IPS-18c (cell line): ENCODE results near the gene LILRB3.
"Not testable (repeated sequence)": the region's sequence is repeated elsewhere in the genome, so short reads cannot be mapped to it uniquely, and the experiment has no call there.

ENCODE experiments used
- H3K4me3 ChIP-seq: 2 replicates; pipeline ENCODE4 v1.7.0; 2013; ENCODE audit warnings: low read depth, mild to moderate bottlenecking, low read length, moderate library complexity; ENCODE audit not compliant: insufficient read depth
- H3K9me3 ChIP-seq: one replicate; pipeline ENCODE4 v1.6.1; 2013; ENCODE audit warnings: mild to moderate bottlenecking, low read length, moderate library complexity; ENCODE audit not compliant: control insufficient read depth, insufficient read depth

Gene LILRB3

DNA sequence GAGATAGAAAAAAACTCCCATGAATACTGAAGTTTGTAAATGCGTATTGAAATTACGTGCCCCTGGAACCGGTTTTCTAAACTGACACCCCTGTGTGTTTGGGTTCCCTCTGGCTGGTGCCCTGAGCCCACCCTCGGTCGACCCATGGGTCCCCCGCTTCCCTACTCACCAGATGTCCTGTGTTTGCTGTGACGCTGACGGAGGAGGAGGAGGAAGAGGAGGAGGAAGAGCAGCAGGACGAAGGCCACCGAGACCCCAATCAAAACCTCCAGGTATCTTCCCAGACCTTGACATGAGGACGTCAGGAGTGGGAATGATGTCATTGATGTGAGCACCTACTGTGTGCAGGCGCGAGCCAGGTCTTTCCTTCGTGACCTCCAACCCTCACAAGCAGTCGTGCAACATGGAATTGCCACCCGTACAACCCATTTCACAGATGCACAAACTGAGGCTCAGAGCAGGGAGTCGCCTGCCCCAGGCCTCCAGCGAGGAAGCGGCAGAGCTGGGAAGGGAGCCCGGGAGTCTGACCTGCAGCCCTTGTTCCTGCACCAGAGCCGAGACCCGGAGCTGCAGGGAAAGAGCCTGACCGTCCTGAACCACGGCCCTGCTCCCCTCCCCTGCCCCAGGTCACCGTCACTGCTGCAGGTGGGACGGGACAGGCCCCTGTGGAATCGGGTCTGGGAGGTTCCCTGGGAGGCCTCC is 3.7 kb downstream of the LILRB3 start:
- Histone ChIP-seq H3K9me3 (no peaks in the 10 kb centered on the region), H3K4me3 (no peak overlapping the region)

DNA sequence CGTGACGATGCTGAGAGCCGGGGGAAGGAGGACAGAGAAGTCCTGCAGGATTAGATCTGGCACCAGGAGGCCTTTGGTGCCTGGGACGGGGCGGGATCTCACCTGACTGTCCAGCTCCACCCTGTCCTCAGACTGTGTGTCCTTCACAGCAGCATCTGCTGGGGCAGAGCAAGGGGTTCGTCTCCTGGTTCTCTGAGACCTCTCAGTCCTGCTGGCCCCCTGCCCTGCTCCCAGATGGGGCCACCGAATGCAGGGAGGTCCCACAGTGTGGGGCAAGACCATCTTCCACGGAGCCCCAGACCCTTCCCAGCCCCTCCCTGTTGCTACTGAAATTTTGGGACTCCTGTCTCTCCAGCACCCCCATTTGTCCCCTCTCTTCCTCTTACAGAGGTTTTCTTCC is 4.5 kb downstream of the LILRB3 start:
- Histone ChIP-seq H3K4me3 (no peak overlapping the region), H3K9me3 (no peaks in the 10 kb centered on the region)

DNA sequence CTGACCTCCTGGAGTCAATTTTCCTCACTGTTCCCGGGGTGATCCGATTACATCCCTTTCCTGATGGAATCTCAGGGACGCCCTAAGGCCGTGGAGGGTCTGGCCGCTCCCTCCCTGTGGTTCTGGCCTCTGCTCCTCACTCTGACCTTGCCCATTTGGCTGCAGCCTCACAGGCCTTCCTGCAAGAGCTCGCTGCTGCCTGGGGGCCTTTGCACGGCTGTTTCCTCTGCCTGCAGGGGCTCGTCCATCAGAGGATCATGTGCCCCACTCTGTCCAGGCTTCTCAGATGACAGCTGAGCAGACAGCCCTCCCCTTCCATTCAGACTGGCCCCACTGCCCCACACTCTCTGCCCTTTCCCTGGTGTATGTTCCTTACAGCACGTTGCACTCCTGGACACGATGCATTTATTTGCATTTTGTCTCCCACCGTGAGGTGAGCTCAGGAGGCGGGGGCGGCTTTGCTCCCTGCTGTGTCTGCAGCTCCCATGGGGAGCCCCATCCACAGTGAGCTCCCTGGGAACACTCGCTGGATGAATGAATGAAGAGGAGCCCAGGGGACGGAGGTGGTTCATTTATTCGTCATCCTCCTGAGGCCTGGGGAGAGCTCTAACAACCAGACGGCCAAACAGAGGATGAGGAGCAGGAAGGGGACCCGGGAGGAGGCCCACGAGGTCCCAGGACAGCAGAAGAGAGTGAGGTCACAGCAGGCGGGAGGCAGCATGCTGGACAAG is 5.1 kb downstream of the LILRB3 start:
- not testable (repeated sequence) for H3K4me3 ChIP-seq, H3K9me3 ChIP-seq

DNA sequence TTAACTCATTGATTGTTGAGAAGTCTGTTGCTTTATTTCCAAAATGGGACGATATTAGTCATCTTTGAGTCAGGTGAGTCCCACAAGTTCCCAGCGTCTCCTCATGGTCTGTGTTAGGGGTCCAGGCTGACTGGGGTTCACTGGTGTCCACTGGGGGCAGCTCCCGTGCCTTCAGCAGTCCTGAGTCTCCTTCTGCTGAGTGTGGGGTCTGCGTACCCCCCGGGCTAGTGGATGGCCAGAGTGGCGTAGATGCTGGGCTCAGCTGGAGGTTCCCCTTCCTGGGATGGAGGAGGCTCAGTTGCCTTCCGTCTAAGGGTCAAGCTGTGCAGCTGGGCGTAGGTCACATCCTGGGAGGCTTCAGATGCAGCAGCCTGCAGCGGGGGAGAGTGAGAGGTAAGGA is 5.9 kb downstream of the LILRB3 start:
- H3K4me3 ChIP-seq: no peak overlapping the region
- no peaks in the 10 kb centered on the region for H3K9me3 ChIP-seq

DNA sequence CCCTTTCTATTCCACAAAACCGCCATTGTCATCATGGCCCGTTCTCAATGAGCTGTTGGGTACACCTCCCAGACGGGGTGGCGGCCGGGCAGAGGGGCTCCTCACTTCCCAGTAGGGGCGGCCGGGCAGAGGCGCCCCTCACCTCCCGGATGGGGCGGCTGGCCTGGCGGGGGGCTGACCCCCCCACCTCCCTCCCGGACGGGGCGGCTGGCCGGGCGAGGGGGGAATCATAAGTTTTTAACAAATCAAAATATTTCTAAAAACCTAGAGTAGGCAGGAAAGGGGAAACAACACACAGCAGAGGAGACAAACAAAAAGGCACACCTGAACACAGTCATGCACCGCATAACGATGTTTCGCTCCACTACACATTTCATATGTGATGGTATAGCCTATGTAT is 8.1 kb downstream of the LILRB3 start:
- not testable (repeated sequence) for H3K4me3 ChIP-seq, H3K9me3 ChIP-seq

DNA sequence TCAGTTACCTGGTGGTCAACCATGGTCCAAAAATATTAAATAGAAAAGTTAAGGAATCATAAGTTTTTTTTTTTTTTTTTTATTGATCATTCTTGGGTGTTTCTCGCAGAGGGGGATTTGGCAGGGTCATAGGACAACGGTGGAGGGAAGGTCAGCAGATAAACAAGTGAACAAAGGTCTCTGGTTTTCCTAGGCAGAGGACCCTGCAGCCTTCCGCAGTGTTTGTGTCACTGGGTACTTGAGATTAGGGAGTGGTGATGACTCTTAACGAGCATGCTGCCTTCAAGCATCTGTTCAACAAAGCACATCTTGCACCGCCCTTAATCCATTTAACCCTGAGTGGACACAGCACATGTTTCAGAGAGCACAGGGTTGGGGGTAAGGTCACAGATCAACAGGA is 8.6 kb downstream of the LILRB3 start:
- H3K9me3 ChIP-seq, H3K4me3 ChIP-seq: not testable (repeated sequence)

DNA sequence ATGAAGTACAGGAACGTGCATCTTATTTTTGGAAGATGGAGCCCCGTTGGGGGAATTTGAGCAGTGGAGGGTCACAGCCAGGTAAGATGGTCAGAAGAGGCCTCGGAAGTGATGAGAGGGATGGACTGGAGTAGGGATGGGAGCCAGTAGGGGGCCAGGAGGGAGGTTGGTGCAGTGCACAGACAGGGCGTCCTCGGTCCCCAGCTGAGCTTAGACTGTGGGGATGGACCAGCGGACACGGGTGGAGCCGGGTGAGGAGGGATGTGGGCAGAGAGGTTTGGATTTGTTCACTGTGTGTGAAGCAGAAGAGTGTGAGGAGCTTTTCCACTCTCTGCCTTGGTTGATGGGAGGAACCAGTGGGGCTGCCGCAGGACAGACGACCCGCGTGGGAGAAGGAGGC is 11.6 kb downstream of the LILRB3 start:
- H3K9me3 ChIP-seq: no peaks in the 10 kb centered on the region
- H3K4me3 ChIP-seq: no peak overlapping the region

DNA sequence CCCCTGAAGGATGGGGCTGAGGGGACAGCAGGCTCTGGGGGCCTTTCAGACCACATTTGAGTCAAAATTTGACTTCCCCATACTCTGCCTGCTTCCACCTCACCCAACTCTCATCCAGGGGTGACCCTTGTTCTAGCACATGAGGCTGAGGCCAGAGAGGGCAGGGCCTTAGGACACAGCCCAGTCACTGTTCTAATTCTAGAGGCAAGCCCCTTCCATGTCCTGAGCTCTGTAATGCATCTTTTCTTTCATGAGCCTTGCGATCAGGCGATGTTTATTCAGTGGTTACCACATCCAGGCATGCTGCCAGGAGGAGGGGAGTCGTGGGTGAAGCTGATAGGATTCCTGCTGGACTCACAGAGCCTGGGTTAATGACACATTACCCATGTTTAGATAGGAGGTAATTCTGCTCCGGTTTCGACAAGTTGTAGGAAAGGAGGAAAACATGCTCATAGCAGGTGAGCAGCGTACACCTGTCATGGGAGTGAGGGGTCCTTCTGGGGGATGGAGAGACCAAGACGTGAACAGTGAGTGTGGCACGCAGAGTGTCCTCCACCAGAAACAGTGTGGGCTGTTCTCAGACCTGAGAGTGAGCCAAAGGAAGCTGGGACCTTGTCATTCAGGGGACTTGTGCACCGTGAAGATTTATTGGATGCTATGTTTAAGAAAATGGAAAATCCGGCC is 12.9 kb downstream of the LILRB3 start:
- H3K4me3 ChIP-seq: no peak overlapping the region

DNA sequence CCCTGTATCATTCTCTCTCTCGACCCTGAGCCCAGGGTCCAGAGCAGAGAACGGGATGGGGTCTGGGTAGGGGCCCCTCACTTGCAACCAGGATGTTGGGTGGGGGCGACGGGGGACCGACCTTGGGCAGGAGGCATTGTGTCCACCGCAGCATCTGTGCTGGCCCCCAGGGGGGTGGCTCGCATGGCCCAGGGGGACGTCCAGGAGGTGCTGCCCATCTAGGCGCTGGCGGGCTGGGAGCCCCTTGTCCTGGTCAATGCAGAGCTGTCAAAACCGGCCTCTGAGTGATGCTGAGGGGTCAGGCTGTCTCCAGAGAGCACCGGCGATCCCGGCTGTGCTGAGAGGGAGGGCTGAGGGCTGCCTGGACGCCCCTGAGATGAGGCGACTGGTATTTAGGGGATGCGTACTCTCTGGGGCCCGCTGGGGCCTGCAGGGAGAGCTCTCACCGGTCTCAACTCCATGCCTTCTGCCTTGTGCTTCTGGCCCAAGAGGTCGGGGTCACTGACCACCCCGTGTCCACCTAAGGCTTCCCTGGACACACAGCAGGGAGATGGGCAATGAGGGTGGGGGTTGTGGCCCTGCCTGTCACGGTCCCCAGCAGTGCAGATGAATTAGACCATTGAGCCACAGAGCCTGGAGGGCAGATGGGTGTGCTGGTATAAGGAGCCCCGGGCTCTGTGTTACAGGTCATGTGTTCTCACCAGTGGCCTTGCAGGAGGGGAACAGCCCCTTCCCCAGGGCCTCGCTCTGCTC is 13.6 kb downstream of the LILRB3 start:
- Histone ChIP-seq H3K4me3 (no peak overlapping the region), H3K9me3 (no peaks in the 10 kb centered on the region)

More for the DNA sequence above, 12.9 kb downstream of the LILRB3 start:
- H3K9me3 ChIP-seq: no peaks in the 10 kb centered on the region

DNA sequence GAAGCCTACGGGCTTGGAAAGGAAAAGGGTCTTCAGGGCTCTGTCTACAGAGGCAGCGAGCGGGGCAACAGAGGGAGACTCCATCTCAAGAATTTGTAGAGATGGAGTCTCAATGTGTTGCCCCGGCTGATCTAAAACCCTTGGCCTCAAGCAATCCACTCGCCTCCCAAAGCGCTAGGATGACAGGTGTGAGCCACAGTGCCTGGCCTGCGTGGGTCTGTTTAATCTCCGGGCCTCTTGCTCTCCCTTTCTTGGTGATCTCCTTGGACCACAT is 14.1 kb downstream of the LILRB3 start:
- H3K4me3 ChIP-seq: no peak overlapping the region

DNA sequence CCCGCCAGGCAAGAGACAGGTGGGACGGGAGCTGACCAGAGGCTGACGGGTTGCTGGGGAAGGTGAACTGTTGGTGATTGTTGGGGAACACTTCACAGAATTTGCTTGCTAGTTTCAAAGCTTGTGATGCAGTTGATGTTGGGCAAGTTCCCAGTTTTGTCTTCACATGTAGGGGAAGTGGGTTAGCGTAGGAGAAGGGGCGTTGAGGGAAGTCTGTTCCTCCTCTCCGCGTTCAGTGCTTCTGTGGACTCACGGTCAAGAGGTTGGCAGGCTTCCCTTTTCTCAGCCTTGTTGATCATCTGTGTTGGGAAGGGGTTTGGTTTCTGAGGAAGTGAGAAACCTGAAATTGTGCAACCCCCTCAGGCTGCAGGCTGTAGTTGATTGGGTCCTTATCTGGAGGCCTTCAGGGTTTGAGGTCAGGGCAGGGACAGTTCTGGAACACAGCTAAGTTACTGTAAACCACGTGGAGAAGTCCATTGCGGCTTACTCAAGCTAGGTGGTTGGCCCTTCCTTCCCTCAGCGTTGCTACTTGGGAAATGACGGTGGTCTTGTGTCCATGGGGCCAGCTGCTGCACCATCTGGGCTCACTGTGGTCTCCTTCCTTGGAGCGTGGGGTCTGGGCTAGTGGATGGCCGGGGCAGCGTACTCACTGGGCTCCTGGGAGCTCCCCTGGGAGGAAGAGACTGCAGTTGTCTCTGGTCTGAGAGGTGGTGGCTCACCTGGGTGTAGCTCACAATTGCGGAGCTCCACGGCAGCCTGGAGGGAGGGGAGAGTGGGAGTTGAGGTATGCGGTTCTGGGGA is 14.6 kb downstream of the LILRB3 start:
- Histone ChIP-seq H3K4me3 (no peak overlapping the region), H3K9me3 (no peaks in the 10 kb centered on the region)

More for the DNA sequence above, 14.1 kb downstream of the LILRB3 start:
- H3K9me3 ChIP-seq: no peaks in the 10 kb centered on the region

DNA sequence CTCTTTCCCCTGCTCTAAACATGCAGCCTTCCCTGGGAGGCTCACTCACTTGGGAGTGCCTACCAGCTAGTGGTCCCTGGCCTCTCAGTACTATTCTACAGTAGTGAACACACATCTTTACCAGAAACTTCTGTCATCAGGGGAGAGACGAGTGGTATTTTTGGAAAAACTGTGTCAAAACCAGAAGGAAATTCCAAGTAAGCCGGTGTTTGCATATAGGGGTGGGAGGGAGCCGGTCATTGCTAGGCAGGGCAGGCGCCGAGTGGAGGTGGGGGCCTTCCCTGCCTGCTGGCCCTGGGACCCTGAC is 15.2 kb downstream of the LILRB3 start:
- Histone ChIP-seq H3K4me3 (no peak overlapping the region), H3K9me3 (no peaks in the 10 kb centered on the region)

DNA sequence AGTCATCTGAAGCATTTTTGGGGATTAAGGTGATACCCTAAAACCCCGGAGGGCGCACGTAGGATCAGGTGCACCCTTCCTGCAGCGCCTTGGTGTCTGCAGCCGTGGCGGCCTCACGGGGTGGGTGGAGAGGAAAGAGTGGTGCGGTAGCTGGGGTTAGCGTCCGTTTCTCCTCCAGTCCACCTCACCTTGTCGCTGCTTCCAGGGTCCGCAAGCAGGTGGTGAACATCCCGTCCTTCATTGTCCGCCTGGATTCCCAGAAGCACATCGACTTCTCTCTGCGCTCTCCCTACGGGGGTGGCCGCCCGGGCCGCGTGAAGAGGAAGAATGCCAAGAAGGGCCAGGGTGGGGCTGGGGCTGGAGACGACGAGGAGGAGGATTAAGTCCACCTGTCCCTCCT is 15.6 kb downstream of the LILRB3 start:
- not testable (repeated sequence) for H3K4me3 ChIP-seq, H3K9me3 ChIP-seq

DNA sequence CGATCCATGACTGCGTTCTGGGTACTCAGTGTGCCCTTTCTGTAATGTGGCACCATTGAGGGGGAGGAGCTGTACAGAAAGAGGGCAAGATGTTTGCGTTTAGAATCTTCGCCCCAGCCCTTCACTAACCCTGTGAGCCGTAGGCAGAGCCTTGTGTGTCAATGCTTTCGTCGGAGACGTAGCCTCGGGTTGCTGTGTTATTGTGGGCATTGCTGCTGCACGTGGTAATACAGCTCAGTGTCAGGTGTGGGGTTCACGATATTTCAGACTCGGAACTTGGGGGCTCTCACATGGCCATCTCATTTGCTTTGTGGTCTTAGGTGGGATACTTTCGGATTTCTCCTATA is 16.0 kb downstream of the LILRB3 start:
- Histone ChIP-seq H3K4me3 (no peak overlapping the region), H3K9me3 (no peaks in the 10 kb centered on the region)

DNA sequence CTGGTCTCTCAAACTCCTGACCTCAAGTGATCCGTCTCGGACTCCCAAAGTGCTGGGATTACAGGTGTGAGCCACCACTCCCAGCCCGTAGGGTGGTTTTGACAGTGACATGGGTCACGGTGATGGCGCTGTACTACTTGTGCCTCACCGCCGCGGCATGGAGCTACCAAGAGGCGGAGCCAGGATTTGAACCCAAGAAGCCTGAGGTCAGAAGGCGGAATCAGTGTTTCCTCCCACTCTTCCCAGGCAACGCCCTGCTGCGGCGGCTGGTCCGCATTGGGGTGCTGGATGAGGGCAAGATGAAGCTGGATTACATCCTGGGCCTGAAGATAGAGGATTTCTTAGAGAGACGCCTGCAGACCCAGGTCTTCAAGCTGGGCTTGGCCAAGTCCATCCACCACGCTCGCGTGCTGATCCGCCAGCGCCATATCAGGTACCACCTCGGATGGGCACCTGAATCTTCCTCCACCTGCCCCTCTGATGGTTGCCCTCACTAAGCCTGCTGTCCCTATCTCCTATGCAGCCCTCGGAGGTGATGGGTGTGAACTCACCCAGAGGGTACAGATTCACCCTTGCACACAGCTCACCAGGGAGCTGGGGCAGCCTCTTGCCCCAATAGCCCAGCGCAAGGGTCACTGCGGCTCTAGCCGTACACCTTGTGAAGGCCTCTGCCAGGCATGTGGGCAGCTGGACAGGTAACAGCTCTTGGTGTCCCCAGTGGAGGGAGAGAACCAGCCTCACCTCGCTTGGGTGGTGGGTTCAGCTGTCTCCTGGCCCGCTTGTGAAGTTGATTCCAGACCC is 16.6 kb downstream of the LILRB3 start:
- H3K4me3 ChIP-seq: no peak overlapping the region
- no peaks in the 10 kb centered on the region for H3K9me3 ChIP-seq

DNA sequence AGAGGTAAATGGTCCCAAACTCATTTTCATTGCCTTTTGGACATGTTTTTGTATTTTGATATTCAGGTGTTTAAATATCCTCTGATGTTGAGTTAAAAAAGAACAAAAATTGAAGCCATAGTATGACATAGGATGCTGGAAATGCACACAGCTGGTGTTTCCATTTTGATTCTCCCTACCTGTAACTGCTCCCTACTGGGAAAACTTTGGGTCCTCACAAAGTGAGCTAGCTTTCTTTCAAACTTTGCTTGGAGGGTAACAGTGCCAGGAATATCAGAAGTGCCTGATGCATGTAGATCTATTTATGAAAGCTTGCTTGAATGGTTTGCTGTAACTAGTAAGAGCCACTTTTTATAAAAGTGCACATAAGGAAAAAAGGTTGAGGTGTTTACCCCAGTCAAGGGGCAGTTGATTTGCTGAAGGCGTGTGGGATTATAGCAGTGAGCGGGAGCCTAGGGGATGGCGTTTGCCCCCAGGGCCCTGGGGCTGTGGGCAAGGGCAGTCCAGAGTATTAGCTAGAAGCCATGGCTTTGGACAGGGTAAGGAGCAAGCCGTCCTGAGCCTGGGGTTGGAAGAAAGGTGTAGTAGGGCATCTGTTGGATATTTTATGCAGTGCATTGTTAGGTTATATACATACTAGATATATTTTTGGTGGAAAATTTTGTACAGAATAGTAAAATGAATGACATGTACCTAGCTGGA is 17.9 kb downstream of the LILRB3 start:
- Histone ChIP-seq H3K4me3 (no peak overlapping the region), H3K9me3 (no peaks in the 10 kb centered on the region)
